OCI-LY1 (cell line): ENCODE results near the gene CCT2.

Experiments used
- H2AFZ ChIP-seq: fragments of 200-600 bp; sonication (generic), shearing (Covaris generic); 2 replicates; pipeline ENCODE4 v1.6.0; 2014; ENCODE audit warnings: antibody characterized with exemption, mild to moderate bottlenecking, low read length
- H3F3A ChIP-seq: fragments of 200-600 bp; sonication (generic), shearing (Covaris generic); 2 replicates; pipeline ENCODE4 v1.6.0; 2014; ENCODE audit warnings: mild to moderate bottlenecking, antibody characterized with exemption, low read length, moderate library complexity; ENCODE audit not compliant: insufficient read depth
- H3K27ac ChIP-seq: fragments of 200-600 bp; sonication (generic); 2 replicates; pipeline ENCODE4 v1.5.1; 2014; ENCODE audit warnings: low read length, mixed run types, mild to moderate bottlenecking, low read depth; ENCODE audit not compliant: poor library complexity, severe bottlenecking
- H3K27me3 ChIP-seq: fragments of 200-600 bp; sonication (generic); 2 replicates; pipeline ENCODE4 v1.6.0; 2014; ENCODE audit warnings: antibody characterized with exemption, mild to moderate bottlenecking, low read length, moderate library complexity; ENCODE audit not compliant: insufficient read depth
- H3K36me3 ChIP-seq: fragments of 200-600 bp; sonication (generic); 2 replicates; pipeline ENCODE4 v1.6.1; 2014; ENCODE audit warnings: mild to moderate bottlenecking, antibody characterized with exemption, low read length, moderate library complexity, mixed read lengths; ENCODE audit not compliant: insufficient read depth
- H3K4me1 ChIP-seq: fragments of 200-600 bp; sonication (generic); 2 replicates; pipeline ENCODE4 v1.5.1; 2014; ENCODE audit warnings: mild to moderate bottlenecking, low read length, moderate library complexity; ENCODE audit not compliant: insufficient read depth, severe bottlenecking
- H3K4me2 ChIP-seq: fragments of 200-600 bp; sonication (generic), shearing (Covaris generic); 2 replicates; pipeline ENCODE4 v1.6.1; 2014; ENCODE audit warnings: low read length
- H3K4me3 ChIP-seq: fragments of 200-600 bp; sonication (generic); 2 replicates; pipeline ENCODE4 v1.5.1; 2014; ENCODE audit warnings: low read length, low read depth, mild to moderate bottlenecking, mixed read lengths; ENCODE audit not compliant: poor library complexity, severe bottlenecking
- H3K79me2 ChIP-seq: fragments of 200-600 bp; shearing (Covaris generic); 2 replicates; pipeline ENCODE4 v1.6.1; 2016; ENCODE audit warnings: mixed run types, low read length, mixed read lengths; ENCODE audit not compliant: insufficient read depth
- H3K9ac ChIP-seq: fragments of 200-600 bp; sonication (generic), shearing (Covaris generic); 2 replicates; pipeline ENCODE4 v1.6.1; 2014; ENCODE audit warnings: mild to moderate bottlenecking, low read length, mixed read lengths
- H3K9me2 ChIP-seq: fragments of 200-600 bp; sonication (generic), shearing (Covaris generic); 2 replicates; pipeline ENCODE4 v1.6.1; 2014; ENCODE audit warnings: low read depth, mild to moderate bottlenecking, low read length, mixed read lengths
- H3K9me3 ChIP-seq: fragments of 200-600 bp; shearing (Covaris generic); 2 replicates; pipeline ENCODE4 v1.6.1; 2014; ENCODE audit warnings: low read length, mixed read lengths
- H4K20me1 ChIP-seq: fragments of 200-600 bp; sonication (generic), shearing (Covaris generic); 2 replicates; pipeline ENCODE4 v1.6.0; 2016; ENCODE audit warnings: mild to moderate bottlenecking, low read length; ENCODE audit not compliant: insufficient read depth
- EZH2 ChIP-seq: fragments of 200-600 bp; sonication (generic), shearing (Covaris generic); IDR thresholded peaks from 2 replicates; pipeline ENCODE4 v1.8.0; 2017; ENCODE audit warnings: borderline replicate concordance, mixed run types, mild to moderate bottlenecking, antibody characterized with exemption, low read length, moderate library complexity, mixed read lengths
- TF ChIP-seq, protein P1 (sequence below): fragments of 200-600 bp; sonication (generic), shearing (Covaris generic); IDR thresholded peaks from 2 replicates; pipeline ENCODE4 v1.5.1; 2017; ENCODE audit warnings: mild to moderate bottlenecking, antibody characterized with exemption, low read length, moderate library complexity, mixed read lengths

Gene CCT2

DNA sequence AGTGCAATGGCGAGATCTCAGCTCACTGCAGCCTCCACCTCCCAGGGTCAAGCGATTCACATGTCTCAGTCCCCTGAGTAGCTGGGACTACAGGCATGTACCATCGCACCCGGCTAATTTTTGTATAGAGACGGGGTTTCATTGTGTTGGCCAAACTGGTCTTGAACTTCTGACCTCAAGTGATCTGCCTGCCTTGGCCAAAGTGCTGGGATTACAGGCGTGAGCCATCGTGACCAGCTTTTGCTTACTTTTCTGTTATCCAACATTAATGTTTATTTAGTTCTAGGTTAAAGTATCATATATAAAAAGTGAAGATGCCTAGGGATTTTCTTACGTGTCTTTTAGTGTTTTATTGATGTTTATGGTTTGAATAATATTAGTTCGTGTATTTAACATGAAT is 28.9 kb upstream of the CCT2 start:
- Histone ChIP-seq H3F3A (no peaks in the 10 kb centered on the region), H3K9me2 (no peaks in the 10 kb centered on the region), H3K4me3 (no peak overlapping the region), H3K36me3 (no peaks in the 10 kb centered on the region), H3K27ac (no peak overlapping the region), H3K9me3 (no peaks in the 10 kb centered on the region), H3K79me2 (no peaks in the 10 kb centered on the region), H3K27me3 (no peaks in the 10 kb centered on the region), H4K20me1 (no peaks in the 10 kb centered on the region), H3K9ac (no peak overlapping the region), H3K4me1 (no peaks in the 10 kb centered on the region), H3K4me2 (no peak overlapping the region), H2AFZ (no peak overlapping the region)
- TF ChIP-seq EZH2: no peak

DNA sequence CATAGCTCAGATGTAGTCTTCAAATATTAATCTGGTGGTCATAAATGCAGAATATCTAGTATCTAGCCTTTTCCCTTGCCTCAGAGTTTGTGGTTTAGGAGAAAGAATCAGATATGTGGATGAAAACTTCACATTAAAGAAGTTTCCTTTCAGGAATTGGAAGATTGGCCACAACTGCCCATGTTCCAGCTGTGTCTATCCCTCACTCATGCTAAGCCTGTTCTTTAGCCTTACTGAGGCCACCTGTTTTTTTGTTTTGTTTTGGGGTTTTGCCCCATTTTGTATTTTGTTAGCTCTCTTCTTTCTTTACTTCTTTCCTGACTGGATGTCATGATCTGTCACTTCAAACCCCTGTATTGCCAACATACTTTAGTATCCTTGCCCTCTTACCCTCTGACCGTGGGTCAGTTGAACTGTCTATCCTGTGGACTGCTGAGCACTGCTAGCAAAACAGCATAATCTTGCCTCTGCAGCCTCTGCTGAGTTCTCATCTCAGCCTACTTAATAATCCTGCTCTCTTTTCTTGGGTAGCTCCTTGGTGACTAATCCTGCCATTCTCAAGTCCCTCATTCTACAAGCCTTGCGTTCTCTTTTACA is 22.0 kb upstream of the CCT2 start:
- Histone ChIP-seq H4K20me1 (no peaks in the 10 kb centered on the region), H3K79me2 (no peaks in the 10 kb centered on the region), H3F3A (no peaks in the 10 kb centered on the region), H2AFZ (no peak overlapping the region), H3K4me2 (no peak overlapping the region), H3K36me3 (peaks cover 21% of the 10 kb centered on the region; the same call in 1 of the 2 replicates), H3K4me1 (no peaks in the 10 kb centered on the region), H3K9ac (no peak overlapping the region), H3K27me3 (no peaks in the 10 kb centered on the region), H3K4me3 (no peak overlapping the region), H3K9me2 (no peaks in the 10 kb centered on the region; the same call in 1 of the 2 replicates), H3K9me3 (no peaks in the 10 kb centered on the region), H3K27ac (no peak overlapping the region)
- TF ChIP-seq EZH2: no peak
- TF ChIP-seq, protein P1, sequence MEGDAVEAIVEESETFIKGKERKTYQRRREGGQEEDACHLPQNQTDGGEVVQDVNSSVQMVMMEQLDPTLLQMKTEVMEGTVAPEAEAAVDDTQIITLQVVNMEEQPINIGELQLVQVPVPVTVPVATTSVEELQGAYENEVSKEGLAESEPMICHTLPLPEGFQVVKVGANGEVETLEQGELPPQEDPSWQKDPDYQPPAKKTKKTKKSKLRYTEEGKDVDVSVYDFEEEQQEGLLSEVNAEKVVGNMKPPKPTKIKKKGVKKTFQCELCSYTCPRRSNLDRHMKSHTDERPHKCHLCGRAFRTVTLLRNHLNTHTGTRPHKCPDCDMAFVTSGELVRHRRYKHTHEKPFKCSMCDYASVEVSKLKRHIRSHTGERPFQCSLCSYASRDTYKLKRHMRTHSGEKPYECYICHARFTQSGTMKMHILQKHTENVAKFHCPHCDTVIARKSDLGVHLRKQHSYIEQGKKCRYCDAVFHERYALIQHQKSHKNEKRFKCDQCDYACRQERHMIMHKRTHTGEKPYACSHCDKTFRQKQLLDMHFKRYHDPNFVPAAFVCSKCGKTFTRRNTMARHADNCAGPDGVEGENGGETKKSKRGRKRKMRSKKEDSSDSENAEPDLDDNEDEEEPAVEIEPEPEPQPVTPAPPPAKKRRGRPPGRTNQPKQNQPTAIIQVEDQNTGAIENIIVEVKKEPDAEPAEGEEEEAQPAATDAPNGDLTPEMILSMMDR: no peak

DNA sequence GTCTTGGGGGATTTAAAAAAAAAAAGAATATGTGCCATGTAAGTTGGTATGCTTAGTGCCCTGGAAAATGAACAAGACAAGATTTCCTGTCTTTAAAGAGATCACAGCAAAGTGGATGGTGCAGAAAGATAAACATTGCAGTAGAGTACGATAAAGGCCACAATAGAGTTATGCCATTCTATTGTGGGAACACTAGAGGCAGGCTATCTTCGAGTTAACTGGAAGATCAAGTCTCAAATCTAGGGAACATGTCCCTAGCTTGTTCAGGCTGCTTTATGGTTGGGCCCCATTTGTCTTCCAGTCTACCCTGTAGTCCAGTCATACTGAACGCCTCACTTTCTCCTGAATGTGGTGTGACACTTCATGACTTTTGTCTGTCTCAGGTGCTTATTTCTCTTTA is 18.7 kb upstream of the CCT2 start:
- Histone ChIP-seq H3K4me2 (no peak overlapping the region), H3F3A (no peaks in the 10 kb centered on the region), H2AFZ (no peak overlapping the region), H3K79me2 (no peaks in the 10 kb centered on the region), H3K27ac (no peak overlapping the region), H3K27me3 (no peaks in the 10 kb centered on the region), H3K9me3 (no peaks in the 10 kb centered on the region), H3K4me1 (no peaks in the 10 kb centered on the region), H3K9ac (no peak overlapping the region), H3K36me3 (peaks cover 27% of the 10 kb centered on the region; the same call in 1 of the 2 replicates), H4K20me1 (no peaks in the 10 kb centered on the region), H3K4me3 (no peak overlapping the region), H3K9me2 (no peaks in the 10 kb centered on the region; the same call in 1 of the 2 replicates)
- TF ChIP-seq, protein P1: peak; percentile 17; the same call in 1 of the 2 replicates
- no peak for TF ChIP-seq EZH2

DNA sequence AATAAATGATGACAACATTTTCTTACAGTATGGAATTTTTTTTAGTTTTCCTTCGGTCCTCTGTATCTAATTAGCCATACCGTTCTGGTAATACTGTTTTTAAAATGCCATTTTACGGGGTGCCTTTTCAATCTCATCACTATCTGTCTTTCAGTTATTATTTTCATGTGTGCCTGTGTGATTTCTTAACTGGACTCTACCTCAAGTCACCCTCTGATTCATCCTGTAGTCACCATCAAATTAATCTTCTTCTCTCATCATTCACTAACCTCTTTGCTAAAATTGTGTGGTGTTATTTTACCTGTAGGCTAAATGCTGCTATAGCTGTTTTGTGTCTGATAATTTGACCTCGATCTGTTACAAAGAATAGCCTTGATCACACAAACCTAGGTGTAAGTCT is 16.0 kb upstream of the CCT2 start:
- Histone ChIP-seq H4K20me1 (no peaks in the 10 kb centered on the region), H3K4me3 (no peak overlapping the region), H3F3A (no peaks in the 10 kb centered on the region), H2AFZ (no peak overlapping the region), H3K36me3 (peaks cover 30% of the 10 kb centered on the region), H3K9me3 (no peaks in the 10 kb centered on the region), H3K4me1 (no peaks in the 10 kb centered on the region), H3K9ac (no peak overlapping the region), H3K9me2 (no peaks in the 10 kb centered on the region), H3K4me2 (no peak overlapping the region), H3K27ac (no peak overlapping the region), H3K27me3 (no peaks in the 10 kb centered on the region), H3K79me2 (no peaks in the 10 kb centered on the region)
- TF ChIP-seq EZH2: no peak
- TF ChIP-seq, protein P1: no peak
